GM19238 (cell line): ENCODE measurements around the gene HSBP1L1.

ENCODE experiments used
- DNase-seq: peaks from one replicate; pipeline ENCODE4 v3.0.0; 2011; ENCODE audit warnings: low spot score; ENCODE audit not compliant: insufficient read length

Gene HSBP1L1

GRCh38 chr18:79964330-79965118 is at the start of gene HSBP1L1:
HSBP1L1 (plus strand) TSS chr18:79964643; CDS start chr18:79964736, 93 bp downstream.
- peak; percentile 75 for DNase-seq

DNA sequence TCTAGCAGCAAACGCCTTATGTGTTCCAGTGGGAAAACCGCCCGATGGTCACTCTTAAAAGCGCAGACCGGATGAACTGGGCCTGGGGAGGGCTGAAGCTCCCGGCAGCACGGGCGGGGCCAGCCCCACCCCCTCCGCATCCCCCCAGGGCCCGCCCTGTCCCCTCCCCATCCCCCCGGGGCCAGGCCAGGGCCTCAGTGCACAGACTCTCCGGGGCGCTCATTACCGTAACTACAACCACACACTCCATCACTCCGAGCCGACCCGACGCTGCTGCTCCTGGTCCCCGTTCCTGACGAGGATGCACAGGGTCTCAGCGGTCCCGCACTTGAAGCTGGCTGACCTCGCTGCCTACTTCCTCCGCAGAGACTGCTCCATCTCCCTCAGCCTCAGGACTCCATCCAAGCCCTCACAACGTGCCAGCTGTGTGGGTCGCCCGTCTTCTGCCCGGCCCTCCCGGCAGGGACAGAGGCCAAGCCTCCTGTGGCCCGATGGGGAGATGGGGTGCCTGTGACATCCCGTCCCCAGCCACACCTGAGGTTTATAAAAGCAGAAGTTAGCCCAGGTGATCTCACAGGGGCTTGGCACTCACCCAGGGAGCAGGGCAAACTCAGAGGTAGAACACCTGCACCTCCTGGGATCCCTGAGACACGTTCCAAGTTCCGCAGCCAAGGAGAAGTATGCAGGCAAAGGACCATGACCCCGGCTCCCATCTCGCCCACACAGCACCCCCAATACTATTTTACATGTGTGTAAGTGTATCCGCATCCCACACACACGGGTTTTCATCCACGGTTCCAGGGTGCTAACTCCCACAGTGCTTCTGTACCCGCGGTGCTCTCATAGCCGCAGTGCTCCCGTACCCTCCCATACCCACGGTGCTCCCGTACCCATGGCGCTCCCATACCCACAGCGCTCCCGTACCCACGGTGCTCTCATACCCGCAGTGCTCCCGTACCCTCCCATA is 49.0 kb upstream of the HSBP1L1 start:
- no peak for DNase-seq

- DNase-seq: no peak
Observed at GRCh38 chr18:79916128-79916494, 48.3 kb upstream of the HSBP1L1 start.

GRCh38 chr18:79916546-79917168 is 47.8 kb upstream of the HSBP1L1 start:
- no peak for DNase-seq

DNA sequence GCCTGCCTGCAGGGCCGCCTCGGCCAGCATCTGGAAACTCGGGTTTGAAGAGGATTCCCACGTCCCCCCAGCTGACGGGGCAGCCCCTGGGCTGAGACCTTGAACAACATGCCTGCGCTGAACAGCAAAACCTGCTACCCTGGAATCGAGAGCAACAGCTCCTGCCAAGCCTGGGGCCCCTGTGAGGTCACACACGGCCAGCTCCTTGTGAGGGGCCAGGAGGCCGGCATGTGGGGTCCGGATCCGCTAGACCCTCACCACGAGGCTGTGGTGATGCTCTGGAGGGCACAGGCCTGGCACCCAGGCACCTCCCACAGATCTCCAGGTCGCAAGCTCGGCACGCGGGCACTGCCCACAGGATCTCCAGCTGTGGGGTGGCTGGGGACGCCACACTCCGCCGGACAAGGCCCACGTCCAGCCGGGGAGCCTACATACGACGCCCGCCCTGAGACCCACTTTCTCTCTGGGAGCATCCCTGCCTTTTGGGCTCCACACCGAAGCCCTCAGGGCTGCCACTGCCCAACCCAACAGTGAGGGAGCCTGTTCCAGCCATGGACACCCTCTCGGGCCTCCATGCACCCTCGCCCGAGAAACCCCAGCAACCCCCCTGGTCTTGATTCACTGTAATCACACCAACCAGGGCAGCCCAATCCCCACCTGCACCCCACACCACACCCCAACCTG is 47.1 kb upstream of the HSBP1L1 start:
- no peak for DNase-seq

DNA sequence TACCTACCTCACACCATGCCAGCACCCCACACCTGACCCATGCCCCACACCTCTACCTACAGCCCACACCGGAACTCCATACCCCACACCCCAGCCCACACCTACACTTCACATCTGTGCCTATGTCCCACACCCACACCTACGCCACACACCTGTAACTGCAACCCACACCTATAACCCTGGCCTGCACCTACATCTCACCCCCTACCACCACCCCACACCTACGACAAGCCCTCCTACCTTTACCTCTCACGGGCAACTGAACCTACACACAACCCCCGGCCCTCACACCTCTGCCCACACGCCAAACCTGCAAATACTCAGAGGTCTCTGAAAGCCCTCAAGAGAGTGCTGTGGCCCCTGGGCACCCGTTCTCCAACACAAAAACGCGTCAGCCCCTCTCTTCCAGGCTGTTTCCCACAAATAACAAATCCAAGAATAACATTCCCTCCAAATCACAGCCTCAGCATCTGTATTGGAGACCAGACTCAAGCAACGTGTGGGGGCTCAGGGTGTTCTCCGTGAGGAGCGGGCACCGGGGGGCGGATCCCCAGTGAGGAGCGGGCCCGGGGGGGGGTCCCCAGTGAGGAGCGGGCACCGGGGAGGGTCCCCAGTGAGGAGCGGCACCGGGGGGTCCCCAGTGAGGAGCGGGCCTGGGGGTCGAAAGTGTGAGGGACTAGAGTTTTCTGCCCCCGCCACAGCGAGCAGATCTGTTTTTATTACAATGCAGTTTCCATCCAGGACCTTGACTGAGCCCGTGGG is 46.4 kb upstream of the HSBP1L1 start:
- no peak for DNase-seq

GRCh38 chr18:79918615-79919011 is 45.8 kb upstream of the HSBP1L1 start:
- no peak for DNase-seq

GRCh38 chr18:79919089-79919488 is 45.4 kb upstream of the HSBP1L1 start:
- DNase-seq: no peak

DNA sequence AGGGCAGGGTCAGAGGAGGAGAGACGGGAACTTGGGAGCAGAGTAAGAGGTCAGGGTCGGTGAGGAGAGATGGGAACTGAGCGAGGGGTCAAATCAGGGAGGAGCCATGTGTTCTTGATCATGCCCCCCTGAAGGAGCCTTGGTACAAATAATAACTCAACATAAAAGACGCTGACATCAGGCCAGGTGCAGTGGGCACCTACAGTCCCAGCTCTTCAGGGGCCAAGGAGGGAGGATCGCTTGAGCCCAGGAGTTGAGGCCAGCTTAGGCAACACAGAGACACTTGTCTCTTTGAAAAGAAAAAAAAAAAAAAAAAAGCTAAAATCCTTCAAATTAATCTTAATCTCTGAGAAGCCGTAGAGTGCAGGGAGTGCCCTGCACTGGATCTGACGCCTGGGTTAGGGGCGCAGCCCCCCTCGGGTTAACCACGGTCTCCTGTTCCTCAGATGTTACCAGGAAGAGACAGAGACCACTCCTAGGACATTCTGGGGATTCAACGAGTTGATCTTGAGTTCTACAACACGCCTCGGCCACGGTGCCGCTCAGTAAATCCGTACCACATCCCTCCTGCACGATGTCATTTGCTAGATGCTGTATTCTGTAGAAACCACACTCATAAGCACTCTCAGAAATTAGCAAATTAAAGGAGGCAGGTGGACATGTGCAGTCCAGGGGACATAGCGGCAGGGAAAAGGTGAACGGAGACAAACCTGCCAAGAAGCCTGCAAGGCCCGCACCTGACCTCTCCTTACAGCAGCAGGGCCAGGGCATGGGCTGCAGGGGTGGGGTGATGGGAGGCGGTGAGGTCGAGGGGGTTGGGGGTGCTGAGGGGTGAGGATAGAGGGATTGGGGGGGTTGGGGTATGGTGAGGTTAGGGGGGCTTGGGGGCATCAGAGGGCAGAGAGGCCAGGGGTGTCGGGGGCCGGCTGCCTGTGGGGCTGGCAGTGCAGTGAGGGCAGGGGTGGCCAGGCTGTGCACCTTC is 42.2 kb upstream of the HSBP1L1 start:
- DNase-seq: no peak

GRCh38 chr18:79922971-79923411 is 41.5 kb upstream of the HSBP1L1 start:
- DNase-seq: no peak

GRCh38 chr18:79923896-79924585 is 40.4 kb upstream of the HSBP1L1 start:
- DNase-seq: no peak

- no peak for DNase-seq
Observed at GRCh38 chr18:79924814-79925731, 39.4 kb upstream of the HSBP1L1 start.

GRCh38 chr18:79926306-79926705 is 38.1 kb upstream of the HSBP1L1 start:
- DNase-seq: no peak

DNA sequence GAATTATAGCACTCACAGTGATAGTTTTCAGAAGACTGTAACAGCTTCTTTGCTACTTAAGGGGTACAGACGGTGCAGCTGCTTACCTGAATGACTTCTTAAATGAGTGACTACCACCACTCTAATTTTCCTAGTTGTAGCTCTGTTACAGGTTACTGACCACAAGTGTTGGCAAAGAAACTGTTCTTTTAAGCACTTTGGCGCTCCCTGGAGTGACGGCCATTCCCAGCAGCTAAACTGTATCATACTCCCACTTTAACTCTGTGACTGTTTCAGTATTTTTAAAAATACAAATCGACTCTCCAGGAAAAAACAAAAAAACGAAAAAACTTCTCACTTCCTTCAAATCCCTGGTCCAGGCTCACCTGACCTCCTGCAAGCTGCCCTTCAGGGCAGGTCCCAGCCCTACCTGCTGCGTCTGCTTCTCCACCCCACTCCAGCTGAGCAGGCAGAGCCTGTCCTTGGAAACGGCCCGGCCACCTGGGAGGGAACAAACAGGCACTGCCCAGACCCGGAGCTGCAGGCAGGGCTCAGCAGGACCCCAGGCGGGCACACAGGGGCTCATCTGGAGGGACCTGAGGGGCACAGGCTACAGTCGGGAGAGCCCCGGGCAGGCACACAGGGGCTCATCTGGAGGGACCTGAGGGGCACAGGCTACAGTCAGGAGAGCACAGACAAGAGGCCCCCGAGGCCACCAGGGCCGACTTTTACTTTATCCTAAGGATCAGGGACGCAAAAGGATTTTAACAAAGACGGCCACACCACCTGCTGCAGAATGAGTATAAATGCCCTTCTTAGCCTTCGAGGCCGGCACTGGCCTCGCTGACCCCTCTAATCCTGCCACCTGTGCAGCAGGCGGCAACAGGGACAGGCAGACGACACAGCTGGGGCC is 37.5 kb upstream of the HSBP1L1 start:
- DNase-seq: no peak

DNA sequence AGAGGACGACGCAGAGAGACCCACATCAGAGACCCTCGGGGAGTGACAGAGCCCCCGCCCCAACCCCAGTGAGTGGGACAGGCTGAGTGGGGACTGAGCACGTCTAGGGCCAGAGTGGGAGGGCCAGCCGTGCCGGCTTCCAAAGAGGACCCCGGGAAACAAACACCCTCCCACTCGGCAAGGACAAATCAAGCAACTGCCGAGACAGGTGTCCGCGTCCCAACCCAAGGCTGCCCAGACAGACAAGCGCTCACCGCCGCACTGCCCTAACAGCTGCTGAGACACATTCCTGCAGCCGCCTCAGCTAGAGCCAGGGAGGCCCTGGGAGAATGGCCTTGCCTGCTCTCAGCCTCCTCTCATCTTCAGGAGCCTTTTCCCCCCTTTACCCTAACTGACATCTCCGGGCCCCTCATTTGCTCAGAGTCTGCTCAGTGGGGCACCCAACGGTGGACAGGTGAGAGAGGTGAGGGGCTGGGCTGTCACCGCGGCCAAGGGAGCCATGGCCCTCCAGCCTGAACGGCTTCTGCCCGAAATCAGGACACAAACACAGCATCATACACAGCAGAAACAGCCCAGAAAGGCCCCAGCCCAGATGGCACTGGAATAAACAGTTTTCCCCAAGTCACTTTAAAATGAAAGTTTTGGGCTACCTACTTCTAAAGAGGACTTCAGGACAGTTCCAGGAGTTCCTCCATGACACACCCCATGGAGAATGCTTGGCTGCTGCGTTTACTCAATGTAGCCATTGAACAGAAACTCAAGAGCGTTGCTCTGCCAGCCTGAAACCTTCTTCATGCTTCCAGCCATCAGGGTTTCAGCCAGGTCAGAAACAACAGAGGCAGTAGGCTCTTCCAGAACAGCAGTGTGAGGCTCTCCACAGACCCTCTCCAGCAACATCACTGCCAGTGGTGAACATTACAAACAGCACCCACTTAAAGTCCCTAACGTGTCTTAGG is 36.6 kb upstream of the HSBP1L1 start:
- DNase-seq: no peak
